Kidney tubule cell (primary cell): ENCODE measurements around the gene BABAM2.

ENCODE experiments used
- DNase-seq: peaks from one replicate; pipeline ENCODE4 v3.0.0-alpha.2; 2018; ENCODE audit warnings: low spot score

Gene BABAM2

DNA sequence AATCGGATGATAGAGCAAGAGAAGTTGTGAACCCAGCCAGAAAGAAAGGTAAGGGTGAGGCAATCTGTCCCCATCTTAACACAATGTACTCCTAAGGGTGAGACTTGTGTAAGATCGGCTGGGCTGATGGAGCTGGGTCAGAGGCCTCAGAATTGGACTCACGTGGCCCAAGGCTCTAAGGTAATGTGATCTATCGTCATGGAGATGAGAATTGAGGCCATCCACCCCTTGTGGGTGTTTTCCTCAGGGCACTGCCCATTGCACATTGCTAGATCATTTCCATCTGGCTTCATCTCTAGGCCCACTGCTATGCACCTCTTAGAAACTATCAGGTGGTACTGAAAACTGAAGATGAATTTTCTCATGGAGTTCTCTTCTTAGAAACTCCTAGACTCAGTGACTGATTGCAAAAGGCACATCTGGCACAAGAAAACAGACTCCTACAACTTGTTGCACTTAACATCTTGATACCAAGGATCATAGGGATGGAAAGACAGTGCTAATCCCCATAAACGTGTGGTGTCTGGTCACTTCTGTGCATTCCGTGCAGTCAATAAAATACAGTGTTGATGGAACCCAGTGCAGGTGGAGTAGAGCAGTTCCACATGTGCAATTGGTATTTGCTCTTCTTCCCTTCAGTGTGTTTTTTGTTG lies 273.2 kb downstream of the BABAM2 start:
- no peak for DNase-seq

DNA sequence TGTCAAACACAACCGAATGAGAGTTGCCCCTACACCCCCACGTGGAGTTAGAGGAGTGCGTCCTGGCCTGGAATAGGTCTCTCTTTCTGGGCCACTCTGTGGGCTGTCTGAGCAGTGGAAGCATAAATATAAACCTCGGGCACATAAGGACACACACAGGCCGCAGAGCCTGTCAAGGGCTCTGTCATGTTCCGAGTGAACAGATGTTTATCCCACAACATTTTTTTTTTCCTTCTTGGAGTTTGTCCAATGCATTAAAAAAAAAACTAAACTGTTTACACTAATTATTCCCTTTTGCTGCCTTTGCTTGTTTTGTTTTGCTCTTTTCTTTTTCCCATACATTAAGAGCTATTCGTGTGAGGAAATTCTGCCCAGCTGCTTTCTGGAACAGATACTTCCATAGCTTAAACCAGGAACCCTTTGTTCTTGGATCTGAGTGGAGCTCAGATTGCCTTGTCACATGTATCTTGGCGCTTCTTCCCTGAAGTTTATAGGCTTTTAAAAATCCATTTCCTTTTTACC lies 273.8 kb downstream of the BABAM2 start:
- no peak for DNase-seq

DNA sequence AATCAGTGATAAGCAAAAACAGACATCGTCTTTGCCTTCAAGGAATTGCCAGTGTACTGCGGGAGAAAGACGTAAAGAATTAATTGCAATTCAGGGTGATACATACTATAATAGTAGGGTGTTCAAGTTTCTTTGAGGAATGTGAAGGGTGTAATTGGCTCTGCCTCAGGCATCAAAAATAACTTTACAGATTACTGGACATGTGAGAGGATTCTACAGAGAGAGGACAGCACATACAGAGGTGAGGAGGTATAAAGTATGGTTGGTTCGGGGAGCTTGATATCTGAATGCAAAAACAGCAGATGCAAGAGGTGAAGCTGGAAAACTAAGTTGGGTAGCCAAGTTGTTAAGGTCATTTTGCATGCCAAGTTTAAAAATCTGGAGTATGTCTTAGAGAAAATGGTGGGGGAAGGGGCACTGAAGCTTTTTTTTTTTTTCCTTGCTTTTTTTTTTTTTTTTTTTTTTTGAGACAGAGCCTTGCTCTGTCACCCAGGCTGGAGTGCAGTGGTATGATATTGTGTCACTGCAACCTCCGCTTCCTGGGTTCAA lies 274.6 kb downstream of the BABAM2 start:
- DNase-seq, result no peak

DNA sequence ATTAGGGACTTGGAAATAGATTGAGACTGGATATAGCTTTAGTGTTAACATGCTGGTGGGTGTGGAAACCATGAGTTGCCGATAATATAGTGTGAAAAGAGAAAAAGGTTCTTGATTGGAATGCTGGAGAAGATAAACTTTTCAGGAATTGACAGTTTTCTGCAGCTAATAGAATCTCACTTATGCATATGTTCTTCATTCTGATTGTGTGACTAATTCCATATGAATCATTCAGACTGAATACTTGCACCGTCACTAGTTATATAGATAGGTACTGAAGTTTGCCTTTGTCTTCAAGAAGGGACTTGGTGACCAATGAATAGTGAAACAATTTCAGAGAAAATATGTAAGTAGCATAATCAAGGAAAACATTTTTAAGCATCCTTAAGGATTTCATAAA lies 276.4 kb downstream of the BABAM2 start:
- peak; percentile 33 for DNase-seq

DNA sequence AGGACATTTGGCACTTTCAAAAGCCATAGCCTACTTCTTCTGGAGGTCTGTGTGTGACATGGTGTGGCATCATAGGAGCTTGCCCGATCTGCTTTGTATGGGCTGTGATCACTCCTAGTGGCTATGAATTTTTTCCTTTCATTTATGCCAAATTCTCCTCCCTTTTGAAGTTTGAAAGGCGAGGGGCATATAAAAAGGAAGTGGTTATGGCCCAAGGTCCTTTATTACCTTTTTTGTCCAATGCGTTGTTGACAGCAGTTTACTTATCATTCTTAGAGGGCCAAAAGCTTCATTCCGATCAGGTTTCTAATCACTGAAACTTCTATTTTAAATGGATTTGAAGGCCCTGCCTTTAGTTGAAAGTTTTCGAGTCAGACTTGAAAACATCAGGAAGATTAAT lies 277.8 kb downstream of the BABAM2 start:
- DNase-seq, result no peak

DNA sequence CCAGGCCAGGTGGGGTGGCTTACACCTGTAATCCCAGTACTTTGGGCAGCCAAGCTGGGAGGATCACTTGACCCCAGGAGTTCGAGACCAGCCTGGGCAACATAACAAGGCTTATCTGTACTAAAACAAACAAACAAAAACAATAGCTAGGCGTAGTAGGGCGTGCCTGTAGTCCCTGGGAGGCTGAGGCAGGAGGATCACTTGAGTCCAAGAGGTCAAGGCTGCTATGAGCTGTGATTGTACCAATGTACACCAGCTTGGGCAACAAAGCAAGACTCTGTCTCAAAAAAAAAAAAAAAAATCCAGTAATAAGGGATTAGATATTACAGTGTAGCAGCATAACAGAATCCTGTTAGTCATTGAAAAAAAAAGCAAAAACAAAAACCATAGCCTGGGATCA lies 279.0 kb downstream of the BABAM2 start:
- DNase-seq, result no peak

DNA sequence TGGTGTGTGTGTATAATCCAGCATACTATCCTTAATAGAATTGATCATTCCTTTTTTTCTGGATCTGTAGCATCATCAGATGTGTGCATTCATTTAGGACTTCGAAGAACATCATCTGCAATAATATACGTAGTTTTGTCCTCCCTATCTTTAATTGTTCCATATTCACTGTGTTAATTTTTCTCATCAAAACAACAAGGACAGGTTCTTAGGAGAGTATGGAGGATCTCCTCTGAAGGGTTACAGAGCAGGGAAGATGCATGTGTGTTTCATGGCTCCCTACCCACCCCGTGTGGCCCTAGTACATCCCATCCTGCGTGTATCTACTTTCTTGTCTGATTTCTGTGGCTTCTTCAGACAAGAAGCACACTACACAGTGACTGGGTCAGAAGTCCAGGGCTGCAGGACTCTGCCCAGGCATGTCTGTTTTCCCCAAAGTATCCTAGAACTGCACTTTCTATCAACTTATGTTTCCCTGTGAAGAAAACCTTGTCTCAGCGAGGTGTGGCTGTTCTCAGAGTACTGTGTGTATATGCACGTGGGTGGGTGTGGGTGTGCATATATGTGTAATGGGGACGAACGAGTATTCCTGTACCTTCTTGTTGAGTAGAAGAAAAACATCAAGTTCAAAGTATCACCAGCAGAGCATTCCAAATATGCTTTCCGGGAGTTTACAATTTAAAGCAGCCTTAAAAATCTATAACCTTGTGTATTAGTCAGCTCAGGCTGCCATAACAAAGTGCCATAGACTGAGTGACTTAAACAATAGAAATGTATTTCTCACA lies 281.8 kb downstream of the BABAM2 start:
- no peak for DNase-seq

DNA sequence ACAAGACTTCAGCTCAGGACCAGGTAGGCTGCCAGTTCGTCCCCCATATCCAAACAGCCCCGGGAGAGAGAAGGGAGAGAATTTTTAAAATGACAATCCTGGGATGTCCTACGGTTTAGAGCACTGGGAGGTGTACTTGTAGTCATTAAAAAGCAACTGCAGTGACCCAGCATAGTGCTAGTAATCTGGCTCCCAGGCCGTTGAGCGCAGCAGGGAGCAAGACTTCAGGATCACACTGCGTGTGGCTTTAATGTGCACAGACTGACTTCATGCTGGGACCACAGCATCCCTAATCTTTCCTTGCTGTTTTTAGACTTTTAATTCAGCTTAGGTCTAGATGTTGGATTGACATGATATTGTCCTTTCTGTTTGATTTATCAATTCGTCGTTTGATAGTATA lies 282.8 kb downstream of the BABAM2 start:
- no peak for DNase-seq

DNA sequence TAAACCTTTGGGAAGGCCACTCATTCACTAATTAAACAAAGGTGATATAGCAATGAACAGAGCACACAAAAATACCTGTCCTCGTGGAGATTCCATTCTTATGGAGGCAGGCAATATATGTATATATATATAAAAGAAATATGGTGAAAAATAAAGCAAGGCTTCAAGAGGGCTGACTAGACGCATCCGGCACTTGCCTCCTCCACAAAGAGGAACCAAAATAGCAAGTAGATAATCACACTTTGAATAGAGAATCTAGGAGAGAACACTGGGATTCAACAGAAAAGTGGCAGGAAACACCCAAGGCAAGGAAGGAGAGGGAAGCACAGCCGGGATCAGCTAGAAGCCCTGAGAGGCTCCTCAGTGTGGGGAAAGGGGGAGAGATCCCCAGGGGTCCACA lies 283.7 kb downstream of the BABAM2 start:
- no peak for DNase-seq

DNA sequence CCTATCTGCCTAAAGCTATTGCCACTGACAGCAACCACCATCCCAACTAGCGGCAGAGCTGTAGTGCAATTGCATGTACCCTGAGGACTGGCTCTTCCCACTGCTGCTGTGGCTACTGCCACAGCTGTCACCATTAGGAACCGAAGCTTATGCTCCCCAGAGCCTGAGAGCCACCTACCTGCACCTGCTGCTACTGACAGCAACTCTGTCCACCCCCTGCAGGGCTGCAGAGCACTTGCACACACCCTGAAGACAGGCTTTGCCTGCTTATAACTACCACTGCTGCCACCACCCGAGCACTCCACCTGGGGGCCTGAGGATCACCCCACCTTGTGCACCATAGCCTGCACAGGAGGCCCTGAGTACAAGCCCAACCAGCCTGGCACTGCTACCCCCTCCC lies 284.5 kb downstream of the BABAM2 start:
- DNase-seq, result no peak

DNA sequence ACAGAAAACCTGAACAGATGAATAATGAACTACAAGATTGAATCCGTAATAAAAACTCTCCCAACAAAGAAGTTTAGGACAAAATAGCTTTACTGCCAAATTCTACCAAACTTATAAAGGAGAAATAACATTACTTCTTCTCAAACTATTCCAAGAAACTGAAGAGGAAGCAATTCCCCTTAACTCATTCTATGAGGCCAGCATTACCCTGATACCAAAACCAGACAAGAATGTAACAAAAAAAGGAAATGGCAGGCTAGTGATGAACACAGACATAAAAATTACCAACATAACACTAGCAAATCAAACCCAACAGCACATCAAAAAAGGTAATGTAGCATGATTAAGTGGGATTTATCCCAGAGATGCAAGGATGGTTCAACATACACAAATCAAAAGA lies 288.4 kb downstream of the BABAM2 start:
- no peak for DNase-seq

DNA sequence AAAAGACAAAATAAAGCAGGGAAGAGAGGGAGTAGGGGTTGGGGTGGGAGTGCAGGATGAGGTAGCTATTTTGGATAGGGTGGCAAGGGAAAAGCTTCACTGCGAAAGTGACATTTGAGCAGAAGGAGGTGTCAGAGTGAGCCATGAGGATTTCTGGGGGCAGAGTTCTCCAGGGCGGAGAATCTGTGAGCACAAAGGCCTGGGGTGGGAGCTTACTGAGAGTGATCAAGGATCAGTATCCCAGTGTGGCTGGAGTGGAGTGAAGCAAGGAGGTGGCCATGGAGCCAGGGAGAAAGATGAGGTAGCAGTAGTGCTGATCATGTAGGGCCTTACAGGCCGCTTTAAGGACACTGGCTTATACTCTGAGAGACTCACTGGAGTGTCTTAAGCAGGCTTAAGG lies 291.3 kb downstream of the BABAM2 start:
- DNase-seq, result no peak

DNA sequence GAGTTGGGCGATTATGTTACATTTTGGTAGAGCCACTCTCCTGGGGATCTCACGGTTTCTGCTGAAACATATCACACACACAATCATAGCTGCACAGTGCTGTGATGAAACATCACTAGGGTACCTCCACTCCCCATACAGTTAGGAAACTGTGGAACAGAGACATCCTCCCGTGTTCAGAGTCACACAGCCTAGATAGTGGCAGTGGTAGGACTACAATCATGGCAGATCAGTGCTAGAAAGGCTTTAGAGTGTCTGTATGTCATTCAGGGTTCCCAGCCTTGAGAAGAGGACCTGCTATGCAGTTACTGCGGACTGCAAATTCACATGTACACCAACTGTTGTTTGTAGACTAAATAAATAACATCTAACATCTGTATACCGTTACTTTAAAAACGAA lies 291.8 kb downstream of the BABAM2 start:
- DNase-seq, result no peak

DNA sequence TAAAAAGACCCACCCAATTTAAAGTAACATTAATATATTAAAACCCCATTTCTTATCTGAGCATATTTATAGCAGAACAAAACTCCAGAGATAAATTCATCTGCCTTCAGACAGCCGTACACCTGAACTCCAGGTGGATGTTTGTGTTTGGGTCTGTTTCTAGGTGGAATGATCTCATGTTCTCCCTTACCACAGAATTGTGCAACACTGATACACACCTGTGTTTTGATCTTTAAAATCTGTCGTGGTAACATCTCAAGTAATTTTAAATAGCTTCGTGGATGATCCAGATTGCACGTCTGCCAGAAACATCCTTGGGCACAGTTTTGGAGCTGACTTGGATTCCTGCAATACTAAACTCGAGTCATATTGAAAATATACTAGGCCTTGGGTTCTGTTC lies 294.6 kb downstream of the BABAM2 start:
- DNase-seq, result peak; percentile 38

DNA sequence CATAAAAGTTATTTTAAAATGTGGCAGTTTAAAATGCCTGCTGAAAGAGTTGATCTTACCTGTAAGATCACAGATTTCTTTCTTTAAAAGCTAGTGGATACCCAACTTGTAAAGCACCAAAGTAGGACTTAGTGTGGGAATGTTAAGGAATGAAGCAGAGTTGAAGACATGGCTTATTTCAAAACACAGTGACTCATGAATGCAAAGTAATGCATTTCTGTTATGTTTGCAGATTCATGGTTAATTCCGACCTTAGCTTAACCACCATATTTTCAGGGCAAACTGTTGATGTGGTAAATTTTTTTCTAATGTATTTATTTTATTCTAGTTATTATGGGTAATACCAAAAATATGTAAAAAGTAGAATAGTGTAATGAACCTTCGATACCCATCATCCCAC lies 295.4 kb downstream of the BABAM2 start:
- no peak for DNase-seq

DNA sequence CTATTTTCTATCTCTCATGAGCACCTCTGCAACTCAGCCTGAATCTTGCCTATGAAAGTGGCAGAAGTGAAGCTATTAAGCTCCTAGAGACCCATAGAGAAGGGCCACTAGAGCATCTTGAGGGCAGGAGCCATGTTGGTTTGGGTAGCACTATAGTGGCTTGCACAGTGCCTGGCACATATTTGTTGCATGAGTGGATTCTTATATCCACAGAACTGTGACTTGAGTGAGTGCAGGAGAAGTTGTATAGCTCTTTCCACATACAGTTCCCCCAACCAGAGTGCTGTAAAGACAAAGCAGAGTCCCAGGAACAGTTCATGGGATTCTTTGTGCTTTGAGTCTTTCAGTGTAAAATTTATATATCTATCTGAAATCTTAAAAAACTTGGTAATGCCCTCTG lies 296.7 kb downstream of the BABAM2 start:
- no peak for DNase-seq

DNA sequence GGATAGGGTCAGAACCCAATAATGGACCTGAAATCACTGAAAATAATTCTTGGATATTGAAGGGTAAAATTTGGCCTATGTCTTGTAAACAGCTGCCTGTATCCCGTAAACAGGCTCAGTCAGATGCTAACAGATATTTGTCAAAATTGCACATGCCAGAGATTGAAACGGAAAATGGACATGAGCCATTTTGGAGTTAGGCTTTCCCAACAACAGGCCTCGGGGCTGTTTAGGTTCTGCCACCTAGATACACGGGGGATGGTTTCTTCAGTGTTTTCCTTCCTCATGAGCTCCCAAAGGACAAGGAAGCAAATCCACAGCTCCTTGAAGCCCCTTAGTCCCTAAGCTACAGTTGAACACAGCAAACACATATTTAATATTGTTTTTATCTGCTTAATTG lies 297.9 kb downstream of the BABAM2 start:
- no peak for DNase-seq

DNA sequence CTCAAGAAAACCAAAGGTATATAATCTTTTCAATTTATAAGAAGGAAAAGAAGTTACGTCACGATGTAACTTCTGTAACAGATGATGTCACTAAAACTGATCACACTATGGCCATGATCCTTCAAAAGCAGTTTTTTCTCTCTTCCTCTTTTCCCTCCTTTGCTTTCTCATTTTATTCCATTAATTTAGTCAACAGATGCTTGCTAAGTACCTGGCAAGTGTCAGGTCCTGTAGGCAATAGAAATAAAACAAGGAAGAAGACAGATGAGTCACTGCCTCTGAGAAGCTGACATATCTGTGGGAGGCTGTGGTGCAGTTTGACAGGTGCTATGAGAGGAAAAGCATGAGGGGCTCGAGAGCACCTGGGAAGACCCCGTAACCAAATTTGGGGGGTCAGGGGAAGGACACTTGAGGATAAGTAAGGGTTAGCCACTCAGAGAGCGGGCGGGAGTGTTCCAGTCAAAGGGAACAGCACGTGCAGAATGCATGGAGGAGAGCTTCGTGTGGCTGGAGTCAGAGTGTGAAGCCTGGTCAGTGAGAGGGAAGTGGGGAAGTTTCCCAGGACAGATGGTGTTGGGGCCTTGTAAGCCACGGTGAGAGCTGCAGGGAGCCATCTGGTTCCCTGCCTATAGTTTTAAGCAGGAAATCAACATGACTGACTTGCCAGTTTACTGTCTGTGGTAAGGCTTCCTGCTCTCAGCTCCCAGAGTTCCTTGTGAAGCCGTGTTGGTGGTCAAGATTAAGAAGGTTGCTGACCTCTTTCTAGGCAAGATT lies 303.3 kb downstream of the BABAM2 start:
- DNase-seq, result peak; percentile 50

DNA sequence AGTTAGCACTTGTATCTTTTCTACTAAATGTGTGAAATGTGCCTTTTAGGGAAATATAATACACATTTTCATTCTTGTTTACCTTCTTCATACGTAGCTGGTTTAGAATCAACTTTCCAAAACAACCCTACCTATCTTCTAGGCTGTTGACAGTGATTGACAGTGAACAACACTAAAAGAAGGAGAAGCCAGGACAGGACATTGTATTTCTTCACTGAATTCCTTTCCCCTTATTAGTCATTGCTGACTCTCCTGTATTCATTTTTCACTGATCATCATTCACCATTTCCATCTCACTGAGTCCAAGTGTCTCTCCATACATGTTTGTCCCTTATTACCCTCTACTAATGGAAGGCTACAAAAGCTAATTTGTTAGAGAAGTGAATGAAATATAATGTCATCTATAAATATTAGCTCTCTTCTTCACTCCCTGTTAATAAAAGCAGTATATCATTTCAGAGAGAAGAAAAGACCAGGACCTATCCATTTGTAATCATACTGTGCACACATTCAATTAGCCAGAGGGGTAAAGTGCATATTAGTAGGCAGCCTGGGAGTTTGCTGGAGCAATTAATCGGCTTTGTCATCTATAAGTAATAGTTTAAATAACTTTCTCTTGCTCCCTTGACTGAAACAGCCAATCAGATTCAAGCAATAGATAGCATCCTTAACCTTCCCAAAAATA lies 309.6 kb downstream of the BABAM2 start:
- peak; percentile 45 for DNase-seq

DNA sequence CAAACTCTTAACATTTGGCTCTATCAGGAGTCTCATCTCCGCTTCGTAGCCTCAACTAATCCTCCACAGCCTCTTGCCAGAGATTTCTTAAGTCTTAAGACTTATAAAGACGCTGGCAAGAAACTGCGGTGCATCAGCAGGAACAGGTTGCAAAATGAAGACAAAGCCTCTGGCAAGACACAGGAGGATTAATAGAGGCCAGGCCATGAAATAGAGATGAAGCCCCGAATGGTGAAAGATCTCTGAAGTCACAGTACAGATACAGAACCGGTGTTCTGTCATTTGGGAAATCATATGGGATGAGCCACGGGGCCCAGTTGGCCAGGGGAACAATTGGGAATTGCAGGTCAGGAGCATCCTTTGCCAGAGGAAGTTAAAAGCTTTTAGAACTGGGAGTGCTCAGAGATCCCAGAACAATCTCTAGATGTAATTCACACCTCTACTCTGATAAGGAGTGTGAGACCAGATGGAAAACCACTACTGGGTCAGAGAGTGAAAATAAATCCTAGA lies 311.2 kb downstream of the BABAM2 start:
- no peak for DNase-seq

DNA sequence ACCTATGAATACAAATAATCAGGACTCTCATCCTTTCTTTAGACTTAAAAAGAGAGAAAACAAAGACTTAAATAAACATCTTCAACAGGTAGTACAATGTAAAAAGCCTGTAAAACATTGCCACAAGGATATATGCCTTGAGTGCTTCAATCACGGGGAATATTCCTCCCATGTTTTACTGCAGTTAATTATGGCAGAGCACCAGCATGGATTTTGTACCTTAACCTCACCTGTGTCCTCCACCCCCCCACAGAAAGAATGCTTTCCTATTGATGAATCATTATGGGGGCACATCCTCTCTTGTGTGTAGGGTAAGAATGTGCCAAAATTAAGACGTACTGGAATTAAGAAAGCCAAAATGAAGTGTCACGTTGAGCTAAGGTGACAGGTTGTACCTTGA lies 312.2 kb downstream of the BABAM2 start:
- no peak for DNase-seq

DNA sequence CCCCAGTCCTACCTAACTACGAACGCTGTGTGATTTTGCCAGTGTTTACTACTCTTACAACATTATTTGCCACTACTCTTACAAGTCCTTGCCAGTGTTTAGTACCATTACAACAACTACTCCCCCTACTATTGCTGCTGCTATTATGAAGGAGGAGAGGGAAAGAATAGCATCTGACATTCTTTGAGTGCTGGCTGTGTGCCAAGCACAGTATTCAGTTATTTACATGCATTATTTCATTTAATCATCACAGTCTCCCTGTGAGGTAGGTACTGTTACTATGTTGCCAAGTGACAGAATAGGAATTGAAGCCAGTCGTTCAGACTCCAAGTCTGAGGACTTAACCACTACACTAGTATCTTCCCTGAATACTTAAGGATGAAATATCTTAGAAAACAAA lies 316.2 kb downstream of the BABAM2 start:
- DNase-seq, result peak; percentile 33
